ENCODE data around the gene SLC10A6. TPM values are rescaled to one million over a fixed set of nuclear protein-coding genes. Genes with fewer than 3 reads are reported as not detected.

Gene SLC10A6
- total RNA-seq, 2 experiments from 2014 or later, result not detected

DNA sequence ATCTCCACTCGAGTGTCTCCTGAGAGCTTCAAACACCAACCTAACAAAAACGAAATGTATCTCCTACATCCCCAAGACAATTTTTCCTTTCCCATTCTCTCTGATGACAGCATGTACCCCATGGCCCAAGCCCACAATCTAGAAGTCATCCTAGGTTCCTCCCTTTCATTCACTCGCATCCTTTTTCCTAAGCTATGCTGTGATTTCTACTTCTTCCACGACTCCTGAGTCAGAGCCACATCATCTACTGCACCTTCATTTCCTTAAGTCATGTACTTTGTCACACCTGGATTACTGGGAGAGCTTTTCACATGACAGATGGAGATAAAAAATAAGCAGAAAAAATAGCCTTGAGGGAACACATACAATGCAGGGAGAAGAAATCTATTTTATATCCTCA lies 23.0 kb upstream of the SLC10A6 start:
- H3K9me3 Mint-ChIP-seq, result no peaks in the 10 kb centered on the region
- no peaks in the 10 kb centered on the region for H3K36me3 Mint-ChIP-seq (ENCODE audit: low read depth)
- H3K9me3 ChIP-seq (ENCODE audit: control insufficient read depth in 1 of 2, insufficient read depth in 1 of 2, low read length in 2 of 2), result peaks cover 0 to 4% of the 10 kb centered on the region in 2 experiments
- no peaks in the 10 kb centered on the region for H3K4me1 ChIP-seq (ENCODE audit: insufficient read depth, low read length)
- H3K27me3 Mint-ChIP-seq, result no peaks in the 10 kb centered on the region
- DNase-seq (no peak), ATAC-seq (ENCODE audit: poor library complexity) (no peak)
- no peak overlapping the region for H3K27ac Mint-ChIP-seq
- CTCF ChIA-PET, result no interaction called here
- no peak overlapping the region for H3K4me3 Mint-ChIP-seq
- intact Hi-C loops (cut with DNase I, micrococcal nuclease), result no loop called here
- H3K27me3 ChIP-seq (ENCODE audit: control insufficient read depth in 1 of 2, insufficient read depth in 2 of 2, low read length in 2 of 2), result no peaks in the 10 kb centered on the region
- no peak overlapping the region for H3K4me3 ChIP-seq (ENCODE audit: low read length)
- POLR2A ChIA-PET, result no interaction called here
- no peaks in the 10 kb centered on the region for H3K4me1 Mint-ChIP-seq (ENCODE audit: low read depth)
- TF ChIP-seq, protein P1, sequence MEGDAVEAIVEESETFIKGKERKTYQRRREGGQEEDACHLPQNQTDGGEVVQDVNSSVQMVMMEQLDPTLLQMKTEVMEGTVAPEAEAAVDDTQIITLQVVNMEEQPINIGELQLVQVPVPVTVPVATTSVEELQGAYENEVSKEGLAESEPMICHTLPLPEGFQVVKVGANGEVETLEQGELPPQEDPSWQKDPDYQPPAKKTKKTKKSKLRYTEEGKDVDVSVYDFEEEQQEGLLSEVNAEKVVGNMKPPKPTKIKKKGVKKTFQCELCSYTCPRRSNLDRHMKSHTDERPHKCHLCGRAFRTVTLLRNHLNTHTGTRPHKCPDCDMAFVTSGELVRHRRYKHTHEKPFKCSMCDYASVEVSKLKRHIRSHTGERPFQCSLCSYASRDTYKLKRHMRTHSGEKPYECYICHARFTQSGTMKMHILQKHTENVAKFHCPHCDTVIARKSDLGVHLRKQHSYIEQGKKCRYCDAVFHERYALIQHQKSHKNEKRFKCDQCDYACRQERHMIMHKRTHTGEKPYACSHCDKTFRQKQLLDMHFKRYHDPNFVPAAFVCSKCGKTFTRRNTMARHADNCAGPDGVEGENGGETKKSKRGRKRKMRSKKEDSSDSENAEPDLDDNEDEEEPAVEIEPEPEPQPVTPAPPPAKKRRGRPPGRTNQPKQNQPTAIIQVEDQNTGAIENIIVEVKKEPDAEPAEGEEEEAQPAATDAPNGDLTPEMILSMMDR (IDR thresholded peaks at IDR 0.05), result no peak
- no peaks in the 10 kb centered on the region for H3K36me3 ChIP-seq (ENCODE audit: insufficient read depth, low read length)
- H3K27ac ChIP-seq (ENCODE audit: low read depth in 1 of 2, low read length in 2 of 2), result no peak overlapping the region

DNA sequence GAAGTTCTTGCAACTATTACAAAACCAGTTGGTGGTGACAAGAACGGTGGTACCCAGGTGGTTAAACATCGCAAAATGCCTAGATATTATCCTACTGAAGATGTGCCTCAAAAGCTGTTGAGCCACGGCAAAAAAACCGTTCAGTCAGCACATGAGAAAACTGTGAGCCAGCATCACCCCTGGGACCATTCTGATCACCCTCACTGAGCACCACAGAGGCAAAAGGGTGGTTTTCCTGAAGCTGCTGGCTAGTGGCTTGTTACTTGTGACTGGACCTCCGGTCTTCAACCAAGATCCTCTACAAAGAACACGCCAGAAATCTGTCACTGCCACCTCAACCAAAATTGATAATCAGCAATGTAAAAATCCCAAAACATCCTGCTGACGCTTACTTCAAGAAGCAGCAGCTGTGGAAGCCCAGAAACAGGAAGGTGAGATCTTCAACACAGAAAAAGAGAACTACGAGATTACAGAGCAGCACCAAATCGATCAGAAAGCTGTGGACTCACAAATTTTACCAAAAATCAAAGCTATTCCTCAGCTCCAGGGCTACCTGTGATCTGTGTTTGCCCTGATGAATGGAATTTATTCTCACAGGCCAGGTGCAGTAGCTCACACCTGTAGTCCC lies 21.4 kb upstream of the SLC10A6 start:
- no peaks in the 10 kb centered on the region for H3K27me3 Mint-ChIP-seq
- H3K9me3 Mint-ChIP-seq, result no peaks in the 10 kb centered on the region
- ChIA-PET POLR2A (no interaction called here), CTCF (no interaction called here)
- TF ChIP-seq, protein P1 (IDR thresholded peaks at IDR 0.05), result no peak
- no peak for DNase-seq
- no peaks in the 10 kb centered on the region for H3K4me1 Mint-ChIP-seq (ENCODE audit: low read depth)
- Histone ChIP-seq H3K9me3 (ENCODE audit: control insufficient read depth in 1 of 2, insufficient read depth in 1 of 2, low read length in 2 of 2) (no peaks in the 10 kb centered on the region), H3K4me3 (ENCODE audit: low read length) (no peak overlapping the region), H3K36me3 (ENCODE audit: insufficient read depth, low read length) (no peaks in the 10 kb centered on the region), H3K27ac (ENCODE audit: low read depth in 1 of 2, low read length in 2 of 2) (no peak overlapping the region), H3K4me1 (ENCODE audit: insufficient read depth, low read length) (no peaks in the 10 kb centered on the region), H3K27me3 (ENCODE audit: control insufficient read depth in 1 of 2, insufficient read depth in 2 of 2, low read length in 2 of 2) (no peaks in the 10 kb centered on the region)
- H3K36me3 Mint-ChIP-seq (ENCODE audit: low read depth), result no peaks in the 10 kb centered on the region
- intact Hi-C loops (cut with DNase I, micrococcal nuclease), result no loop called here
- no peak for ATAC-seq (ENCODE audit: poor library complexity)
- no peak overlapping the region for H3K27ac Mint-ChIP-seq
- no peak overlapping the region for H3K4me3 Mint-ChIP-seq

DNA sequence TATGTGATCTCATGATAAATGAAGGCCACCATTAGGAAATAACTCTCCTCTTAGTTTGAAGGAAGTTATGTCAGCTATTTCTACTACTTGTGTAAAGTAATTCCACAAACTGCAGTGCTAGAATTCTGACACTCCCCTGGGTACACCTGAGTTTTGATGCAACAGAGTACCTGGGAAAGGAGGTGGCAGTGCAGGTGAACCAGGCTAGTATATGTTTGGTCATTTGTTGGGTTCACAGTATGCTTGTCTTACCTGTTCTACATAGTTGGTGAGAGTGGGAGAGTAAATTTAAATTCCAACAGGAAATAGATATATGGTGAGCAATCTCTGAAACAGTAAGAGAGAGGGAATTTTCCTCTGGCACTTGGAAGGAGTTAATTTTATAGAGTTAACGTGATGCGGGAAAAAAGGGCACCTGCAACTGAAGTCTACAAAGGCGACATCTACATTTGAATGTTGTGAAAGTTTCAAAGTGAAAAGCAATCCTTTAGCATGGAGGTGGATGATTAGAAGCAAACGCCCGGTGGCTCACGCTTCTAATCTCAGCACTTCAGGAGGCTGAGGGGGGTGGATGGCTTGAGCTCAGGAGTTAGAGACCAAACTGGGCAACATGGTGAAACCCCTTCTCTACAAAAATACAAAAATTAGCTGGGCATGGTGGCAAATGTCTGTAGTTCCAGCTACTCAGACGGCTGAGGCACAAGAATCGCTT lies 8.3 kb upstream of the SLC10A6 start:
- H3K36me3 ChIP-seq (ENCODE audit: insufficient read depth, low read length), result no peaks in the 10 kb centered on the region
- ChIA-PET POLR2A (no interaction called here), CTCF (no interaction called here)
- no peaks in the 10 kb centered on the region for H3K27me3 ChIP-seq (ENCODE audit: control insufficient read depth in 1 of 2, insufficient read depth in 2 of 2, low read length in 2 of 2)
- H3K36me3 Mint-ChIP-seq (ENCODE audit: low read depth), result no peaks in the 10 kb centered on the region
- DNase-seq (no peak), ATAC-seq (ENCODE audit: poor library complexity) (no peak)
- H3K27ac ChIP-seq (ENCODE audit: low read depth in 1 of 2, low read length in 2 of 2), result no peak overlapping the region
- peaks cover 3% of the 10 kb centered on the region for H3K9me3 Mint-ChIP-seq
- intact Hi-C loops (cut with DNase I, micrococcal nuclease), result no loop called here
- H3K9me3 ChIP-seq (ENCODE audit: control insufficient read depth in 1 of 2, insufficient read depth in 1 of 2, low read length in 2 of 2), result peaks cover 0 to 3% of the 10 kb centered on the region in 2 experiments
- H3K27ac Mint-ChIP-seq, result no peak overlapping the region
- no peaks in the 10 kb centered on the region for H3K4me1 Mint-ChIP-seq (ENCODE audit: low read depth)
- H3K27me3 Mint-ChIP-seq, result no peaks in the 10 kb centered on the region
- no peak overlapping the region for H3K4me3 ChIP-seq (ENCODE audit: low read length)
- H3K4me3 Mint-ChIP-seq, result no peak overlapping the region
- no peaks in the 10 kb centered on the region for H3K4me1 ChIP-seq (ENCODE audit: insufficient read depth, low read length)
- TF ChIP-seq, protein P1 (IDR thresholded peaks at IDR 0.05), result no peak
